ENCODE results near the gene NAALADL2. TPM values are rescaled to one million over a fixed set of nuclear protein-coding genes. Genes with fewer than 3 reads are reported as not detected.

Gene NAALADL2
- total RNA-seq, 4 donors from 2014 or later: 0.26 to 218 (median 17.4) TPM

DNA sequence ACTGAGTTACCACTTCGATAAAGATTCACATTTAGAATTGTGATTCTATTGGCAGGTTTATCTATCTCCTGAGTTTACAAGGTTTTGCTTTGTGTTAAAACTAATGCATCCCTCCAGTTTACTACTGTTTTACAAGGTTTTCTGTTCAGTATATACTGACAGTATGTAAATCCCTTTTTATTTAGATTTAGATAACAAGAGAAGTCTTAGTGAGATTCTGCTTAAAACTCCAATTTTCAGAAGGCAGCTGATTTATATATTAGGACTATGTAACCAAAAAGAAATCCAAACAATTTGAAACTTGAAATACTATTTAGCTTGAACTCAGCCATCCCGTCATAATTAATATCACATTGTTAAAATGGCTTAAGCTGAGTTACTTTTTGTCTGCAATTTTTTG, 619.2 kb downstream of the NAALADL2 start:
- Histone ChIP-seq H3K9me3 (no peaks in the 10 kb centered on the region), H3K4me1 (no peaks in the 10 kb centered on the region), H3K27me3 (no peaks in the 10 kb centered on the region), H3K4me3 (no peak overlapping the region), H3K27ac (no peak overlapping the region), H3K36me3 (no peaks in the 10 kb centered on the region)
- TF ChIP-seq, protein P1, sequence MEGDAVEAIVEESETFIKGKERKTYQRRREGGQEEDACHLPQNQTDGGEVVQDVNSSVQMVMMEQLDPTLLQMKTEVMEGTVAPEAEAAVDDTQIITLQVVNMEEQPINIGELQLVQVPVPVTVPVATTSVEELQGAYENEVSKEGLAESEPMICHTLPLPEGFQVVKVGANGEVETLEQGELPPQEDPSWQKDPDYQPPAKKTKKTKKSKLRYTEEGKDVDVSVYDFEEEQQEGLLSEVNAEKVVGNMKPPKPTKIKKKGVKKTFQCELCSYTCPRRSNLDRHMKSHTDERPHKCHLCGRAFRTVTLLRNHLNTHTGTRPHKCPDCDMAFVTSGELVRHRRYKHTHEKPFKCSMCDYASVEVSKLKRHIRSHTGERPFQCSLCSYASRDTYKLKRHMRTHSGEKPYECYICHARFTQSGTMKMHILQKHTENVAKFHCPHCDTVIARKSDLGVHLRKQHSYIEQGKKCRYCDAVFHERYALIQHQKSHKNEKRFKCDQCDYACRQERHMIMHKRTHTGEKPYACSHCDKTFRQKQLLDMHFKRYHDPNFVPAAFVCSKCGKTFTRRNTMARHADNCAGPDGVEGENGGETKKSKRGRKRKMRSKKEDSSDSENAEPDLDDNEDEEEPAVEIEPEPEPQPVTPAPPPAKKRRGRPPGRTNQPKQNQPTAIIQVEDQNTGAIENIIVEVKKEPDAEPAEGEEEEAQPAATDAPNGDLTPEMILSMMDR (IDR thresholded peaks at IDR 0.05): no peak
- TF ChIP-seq POLR2A (IDR thresholded peaks at IDR 0.05): no peak
- no peak for DNase-seq
- intact Hi-C loops (cut with DNase I; ENCODE audit: low total_unique reads): no loop called here

DNA sequence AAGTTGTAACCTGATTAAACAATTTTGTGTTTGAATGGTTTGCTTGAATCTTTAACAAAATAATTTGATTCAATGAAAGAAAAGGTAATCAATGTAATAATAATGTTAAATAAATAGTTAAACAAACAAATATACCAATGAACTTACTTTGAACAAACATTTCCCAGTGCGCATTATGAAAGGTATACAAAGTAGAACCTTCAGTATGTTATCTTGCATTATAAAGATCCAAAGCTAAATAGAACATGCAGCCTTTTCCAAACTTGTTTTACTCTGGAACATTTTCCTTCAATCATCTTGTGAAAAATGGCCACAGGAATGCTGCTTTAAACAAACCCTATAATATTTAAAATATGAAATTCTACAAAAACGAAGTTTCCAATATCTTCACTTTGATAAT, 620.0 kb downstream of the NAALADL2 start:
- no peaks in the 10 kb centered on the region for H3K4me1 ChIP-seq
- H3K36me3 ChIP-seq: no peaks in the 10 kb centered on the region
- no peak for DNase-seq
- no peaks in the 10 kb centered on the region for H3K27me3 ChIP-seq
- H3K27ac ChIP-seq: no peak overlapping the region
- TF ChIP-seq, protein P1 (IDR thresholded peaks at IDR 0.05): no peak
- TF ChIP-seq POLR2A (IDR thresholded peaks at IDR 0.05): no peak
- H3K9me3 ChIP-seq: no peaks in the 10 kb centered on the region
- intact Hi-C loops (cut with DNase I; ENCODE audit: low total_unique reads): no loop called here
- H3K4me3 ChIP-seq: no peak overlapping the region

DNA sequence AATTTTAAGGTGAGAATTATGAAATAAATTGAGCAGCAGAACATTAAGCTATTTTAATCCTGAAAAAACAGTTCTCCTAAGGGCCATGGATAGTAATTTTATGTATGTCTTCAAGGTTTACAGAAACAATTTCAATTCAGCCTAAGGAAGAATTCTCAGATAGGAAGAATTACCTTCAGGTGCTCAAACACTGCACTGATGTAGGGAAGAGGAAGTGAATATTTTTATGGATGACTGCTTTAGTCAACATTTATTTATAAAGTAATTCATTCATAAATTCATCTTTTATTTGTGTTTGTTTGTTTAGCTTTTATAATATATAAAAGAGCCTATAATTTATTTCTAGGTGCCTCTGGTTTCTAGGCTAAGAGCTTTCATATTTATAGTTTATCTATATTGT, 620.7 kb downstream of the NAALADL2 start:
- Histone ChIP-seq H3K27me3 (no peaks in the 10 kb centered on the region), H3K9me3 (no peaks in the 10 kb centered on the region), H3K36me3 (no peaks in the 10 kb centered on the region), H3K4me3 (no peak overlapping the region), H3K4me1 (no peaks in the 10 kb centered on the region), H3K27ac (no peak overlapping the region)
- no peak for DNase-seq
- intact Hi-C loops (cut with DNase I; ENCODE audit: low total_unique reads): no loop called here
- TF ChIP-seq POLR2A (IDR thresholded peaks at IDR 0.05): no peak
- TF ChIP-seq, protein P1 (IDR thresholded peaks at IDR 0.05): no peak

DNA sequence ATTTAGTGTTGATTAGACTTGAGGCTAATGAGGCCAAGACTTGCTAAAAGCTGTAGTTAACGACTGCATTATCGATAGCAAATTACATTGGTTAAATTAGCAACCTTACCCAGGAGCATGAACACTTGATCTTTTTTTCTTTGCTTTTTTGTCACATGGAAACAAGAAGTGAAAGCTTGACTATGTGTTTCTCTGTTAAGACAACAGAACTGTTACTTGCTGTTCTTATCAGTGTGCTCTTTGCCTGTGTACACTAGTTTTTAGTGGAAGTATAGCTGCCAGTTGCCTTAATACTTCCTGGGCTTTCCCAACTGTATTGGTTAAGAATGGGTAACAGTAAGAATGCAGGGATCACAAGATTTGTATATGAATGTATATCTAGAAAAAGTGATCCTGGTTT, 625.5 kb downstream of the NAALADL2 start:
- Histone ChIP-seq H3K36me3 (no peaks in the 10 kb centered on the region), H3K27me3 (no peaks in the 10 kb centered on the region), H3K27ac (no peak overlapping the region), H3K4me1 (no peaks in the 10 kb centered on the region), H3K4me3 (no peak overlapping the region), H3K9me3 (no peaks in the 10 kb centered on the region)
- TF ChIP-seq POLR2A (IDR thresholded peaks at IDR 0.05): no peak
- TF ChIP-seq, protein P1 (IDR thresholded peaks at IDR 0.05): no peak
- intact Hi-C loops (cut with DNase I; ENCODE audit: low total_unique reads): no loop called here
- DNase-seq: no peak

DNA sequence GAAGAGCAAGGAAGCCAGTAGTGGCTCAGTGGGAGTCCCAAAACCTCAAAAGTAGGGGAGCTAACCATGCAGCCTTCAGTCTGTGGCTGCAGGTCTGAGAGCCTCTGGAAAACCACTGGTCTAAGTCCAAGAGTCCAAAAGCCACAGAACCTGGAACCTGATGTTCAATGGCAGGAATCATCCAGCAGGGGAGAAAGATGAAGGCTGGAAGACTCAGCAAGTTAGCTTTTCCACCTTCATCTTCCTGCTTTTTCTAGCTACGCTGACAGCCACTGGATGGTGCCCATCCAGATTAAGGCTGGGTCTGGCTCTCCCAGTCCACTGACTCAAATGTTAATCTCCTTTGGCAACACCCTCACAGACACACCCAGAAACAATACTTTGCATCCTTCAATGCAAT, 626.3 kb downstream of the NAALADL2 start:
- Histone ChIP-seq H3K9me3 (no peaks in the 10 kb centered on the region), H3K27me3 (no peaks in the 10 kb centered on the region), H3K27ac (no peak overlapping the region), H3K4me3 (no peak overlapping the region), H3K36me3 (no peaks in the 10 kb centered on the region), H3K4me1 (no peaks in the 10 kb centered on the region)
- no peak for DNase-seq
- TF ChIP-seq, protein P1 (IDR thresholded peaks at IDR 0.05): no peak
- TF ChIP-seq POLR2A (IDR thresholded peaks at IDR 0.05): no peak
- intact Hi-C loops (cut with DNase I; ENCODE audit: low total_unique reads): no loop called here

Measured in uterus (tissue), 4 donors.